Lung (tissue), 13 donors: ENCODE measurements around the gene FBXW9. TPM values are rescaled to one million over a fixed set of nuclear protein-coding genes. Genes with fewer than 3 reads are reported as not detected.

Source experiments
- ATAC-seq: fragments of 200-7000 bp; cut with Tn5 transposase; one replicate; pipeline ENCODE4 v1.9.1; 2020; ENCODE audit warnings: moderate number of reproducible peaks; ENCODE audit not compliant: insufficient read depth, low FRiP score
- DNase-seq, 3 donors: peaks; one replicate each; pipeline ENCODE4 v3.0.0-alpha.2; 2013 to 2017
- H3K27ac ChIP-seq, 2 donors: one replicate each; pipeline ENCODE4 v1.5.1; 2013; ENCODE audit warnings: mild to moderate bottlenecking in 2 of 2, moderate library complexity in 2 of 2, control low read depth in 1 of 2, inconsistent platforms in 1 of 2, low read depth in 1 of 2, low read length in 1 of 2
- H3K27me3 ChIP-seq, 3 donors: one replicate each; pipeline ENCODE4 v1.5.1; 2013; ENCODE audit warnings: low read length in 2 of 3; ENCODE audit not compliant: control insufficient read depth in 3 of 3, insufficient read depth in 3 of 3
- H3K36me3 ChIP-seq, 4 donors: one replicate each; pipeline ENCODE4 v1.5.1; 2013; ENCODE audit warnings: low read length in 4 of 4, mild to moderate bottlenecking in 1 of 4, moderate library complexity in 1 of 4; ENCODE audit not compliant: control insufficient read depth in 4 of 4, insufficient read depth in 4 of 4
- H3K4me1 ChIP-seq, 5 donors: one replicate each; pipeline ENCODE4 v1.5.1; 2013; ENCODE audit warnings: low read length in 5 of 5, mild to moderate bottlenecking in 2 of 5, moderate library complexity in 1 of 5; ENCODE audit not compliant: control insufficient read depth in 5 of 5, insufficient read depth in 5 of 5
- H3K4me3 ChIP-seq: one replicate; pipeline ENCODE4 v1.5.1; 2013; ENCODE audit warnings: mild to moderate bottlenecking, control low read depth, moderate library complexity
- H3K9ac ChIP-seq, 2 donors: one replicate each; pipeline ENCODE4 v1.5.1; 2013; ENCODE audit warnings: low read length in 2 of 2, control low read depth in 1 of 2; ENCODE audit not compliant: insufficient read depth in 1 of 2
- H3K9me3 ChIP-seq, 4 donors: one replicate each; pipeline ENCODE4 v1.5.1; 2013; ENCODE audit warnings: low read length in 3 of 4, mild to moderate bottlenecking in 1 of 4, moderate library complexity in 1 of 4; ENCODE audit not compliant: control insufficient read depth in 4 of 4, insufficient read depth in 3 of 4
- CTCF ChIP-seq: IDR thresholded peaks from 2 replicates; pipeline ENCODE4 v1.5.1; 2012; ENCODE audit warnings: mild to moderate bottlenecking; ENCODE audit errors: control extremely low read depth, extremely low read depth
- WGBS, 2 donors: extraction: QIAGEN DNeasy Blood & Tissue Kit; methylation state at CpG; one replicate each; pipeline ENCODE4 v1.1.7; 2013; 5-methylcytosine and 5-hydroxymethylcytosine counted together
- polyA plus RNA-seq, 2 donors: library from polyadenylated mRNA; stranded (reverse); fragments of 200-250 nt; gene quantifications; one replicate each; pipeline ENCODE4 v1.2.1, GENCODE V29; 2013
- small RNA-seq: library from RNA; depleted of rRNA; stranded (forward); fragments of <200 nt; gene quantifications from one replicate; pipeline ENCODE3, GENCODE V24; 2014; ENCODE audit warnings: low replicate concordance
- total RNA-seq, 2 donors: library from RNA; depleted of rRNA in 1 of 2; stranded (reverse); fragments of >200 nt in 1 of 2; gene quantifications; one replicate each; pipeline ENCODE4 v1.2.1, GENCODE V29; 2014 to 2021
- donor health status: control.
- donor health status: control.
- donor health status: Bipolar disorder and iron deficiency.
- donor health status: healthy.
- donor health status: DM: yes; HTN: yes; CAD: no.

Gene FBXW9
- total and polyA plus RNA-seq, 4 donors: 6.8 to 17.1 (median 11.8) TPM

- WGBS, 2 donors: 93 to 95% methylated on average over 26 of the region's 26 CpGs
Measured at GRCh38 chr19:12642506-12642905, 53.9 kb downstream of the FBXW9 start.

GRCh38 chr19:12641456-12641855, 55.0 kb downstream of the FBXW9 start:
- no peak for TF ChIP-seq CTCF
- no peak overlapping the region for H3K4me3 ChIP-seq
- H3K36me3 ChIP-seq: peaks cover 0 to 4% (median 0%) of the 10 kb centered on the region in 4 donors
- H3K27me3 ChIP-seq: no peaks in the 10 kb centered on the region
- DNase-seq: no peak
- ATAC-seq: no peak
- H3K9me3 ChIP-seq: no peaks in the 10 kb centered on the region
- no peak overlapping the region for H3K9ac ChIP-seq
- 73 to 90% methylated on average over 13 of the region's 13 CpGs for WGBS, 2 donors
- H3K4me1 ChIP-seq: peaks cover 0 to 7% (median 0%) of the 10 kb centered on the region in 5 donors
- H3K27ac ChIP-seq: no peak overlapping the region

More at GRCh38 chr19:12642506-12642905, 53.9 kb downstream of the FBXW9 start:
- Histone ChIP-seq H3K9ac (no peak overlapping the region), H3K27ac (no peak overlapping the region), H3K4me3 (no peak overlapping the region), H3K27me3 (no peaks in the 10 kb centered on the region), H3K4me1 (peaks cover 0 to 7% (median 0%) of the 10 kb centered on the region in 5 donors), H3K9me3 (no peaks in the 10 kb centered on the region), H3K36me3 (peaks cover 0 to 4% (median 0%) of the 10 kb centered on the region in 4 donors)
- TF ChIP-seq CTCF: no peak
- no peak for DNase-seq
- ATAC-seq: no peak

- Histone ChIP-seq H3K4me1 (peaks cover 0 to 7% (median 0%) of the 10 kb centered on the region in 5 donors), H3K9me3 (no peaks in the 10 kb centered on the region), H3K27ac (no peak overlapping the region), H3K36me3 (peaks cover 0 to 4% (median 0%) of the 10 kb centered on the region in 4 donors), H3K9ac (no peak overlapping the region), H3K4me3 (peak overlapping the region; percentile 11), H3K27me3 (no peaks in the 10 kb centered on the region)
- 9 to 10% methylated on average over 39 of the region's 39 CpGs for WGBS, 2 donors
- peak; percentile 94 for ATAC-seq
- DNase-seq: peak; percentile 74 to 83 (median 82)
- peak; percentile 74 for TF ChIP-seq CTCF
Measured at GRCh38 chr19:12639901-12640613, 56.4 kb downstream of the FBXW9 start.

Small RNA genes lying within 50 kb of the gene (small RNA-seq; reads per million reads assigned to genes)
- 81.8 reads per million, percentile 98 among the genes with 10 or more reads in this experiment for gene SNORD41

Other genes starting within 250 kb of the FBXW9 start
- gene ZNF709, start 211.8 kb downstream of the FBXW9 start, total RNA-seq: 10 to 100 TPM in 1 of 2 donors, 1 to 10 TPM in 1; 2.6 to 14.6 TPM
- 1 to 10 TPM in 1 of 2 donors, under 1 TPM in 1; 0.64 to 1.3 TPM for gene ZNF709, start 211.8 kb downstream of the FBXW9 start, polyA plus RNA-seq
- gene ZNF564, start 145.1 kb downstream of the FBXW9 start, total RNA-seq: 10 to 100 TPM; 11.1 to 26.3 TPM
- 1 to 10 TPM; 5.2 to 5.3 TPM for gene ZNF564, start 145.1 kb downstream of the FBXW9 start, polyA plus RNA-seq
- gene ZNF490, start 85.8 kb downstream of the FBXW9 start, total RNA-seq: 10 to 100 TPM in 1 of 2 donors, 1 to 10 TPM in 1; 7.7 to 10.4 TPM
- gene ZNF490, start 85.8 kb downstream of the FBXW9 start, polyA plus RNA-seq: under 1 TPM; 0.94 to 0.96 TPM
- 10 to 100 TPM; 20.7 to 33.4 TPM for gene ZNF791, start 85.7 kb downstream of the FBXW9 start, total RNA-seq
- gene ZNF791, start 85.7 kb downstream of the FBXW9 start, polyA plus RNA-seq: 10 to 100 TPM in 1 of 2 donors, 1 to 10 TPM in 1; 5.5 to 10.1 TPM
- gene MAN2B1, start 29.9 kb downstream of the FBXW9 start, total RNA-seq: 100 to 1,000 TPM in 1 of 2 donors, 10 to 100 TPM in 1; 38.7 to 160 TPM
- gene MAN2B1, start 29.9 kb downstream of the FBXW9 start, polyA plus RNA-seq: 100 to 1,000 TPM in 1 of 2 donors, 10 to 100 TPM in 1; 93.2 to 118 TPM
- gene WDR83, start 29.8 kb downstream of the FBXW9 start, total RNA-seq: 10 to 100 TPM in 1 of 2 donors, 1 to 10 TPM in 1; 7.9 to 11.9 TPM
- gene WDR83, start 29.8 kb downstream of the FBXW9 start, polyA plus RNA-seq: 10 to 100 TPM; 11.8 to 15.8 TPM
- 10 to 100 TPM; 65.0 to 78.8 TPM for gene DHPS, start 14.8 kb downstream of the FBXW9 start, total RNA-seq
- 10 to 100 TPM; 70.7 to 80.8 TPM for gene DHPS, start 14.8 kb downstream of the FBXW9 start, polyA plus RNA-seq
- not detected for gene GNG14, start 8.6 kb downstream of the FBXW9 start, total RNA-seq
- gene GNG14, start 8.6 kb downstream of the FBXW9 start, polyA plus RNA-seq: not detected
- 10 to 100 TPM; 54.7 to 63.0 TPM for gene TNPO2, start 27.3 kb upstream of the FBXW9 start, total RNA-seq
- gene TNPO2, start 27.3 kb upstream of the FBXW9 start, polyA plus RNA-seq: 10 to 100 TPM; 29.5 to 31.5 TPM
- gene TRIR, start 38.1 kb upstream of the FBXW9 start, total RNA-seq: 100 to 1,000 TPM in 1 of 2 donors, 10 to 100 TPM in 1; 77.2 to 144 TPM
- 100 to 1,000 TPM; 226 to 422 TPM for gene TRIR, start 38.1 kb upstream of the FBXW9 start, polyA plus RNA-seq
- gene GET3, start 40.9 kb upstream of the FBXW9 start, total RNA-seq: 10 to 100 TPM; 33.4 to 75.0 TPM
- 100 to 1,000 TPM in 1 of 2 donors, 10 to 100 TPM in 1; 78.8 to 112 TPM for gene GET3, start 40.9 kb upstream of the FBXW9 start, polyA plus RNA-seq
- not detected for gene BEST2, start 55.2 kb upstream of the FBXW9 start, total RNA-seq
- under 1 TPM in 1 of 2 donors, not detected in 1; 0.02 TPM for gene BEST2, start 55.2 kb upstream of the FBXW9 start, polyA plus RNA-seq
- 10 to 100 TPM; 46.9 to 67.4 TPM for gene HOOK2, start 78.9 kb upstream of the FBXW9 start, total RNA-seq
- 10 to 100 TPM; 39.8 to 54.3 TPM for gene HOOK2, start 78.9 kb upstream of the FBXW9 start, polyA plus RNA-seq
- gene JUNB, start 94.9 kb upstream of the FBXW9 start, total RNA-seq: 100 to 1,000 TPM; 121 to 205 TPM
- gene JUNB, start 94.9 kb upstream of the FBXW9 start, polyA plus RNA-seq: 100 to 1,000 TPM; 111 to 689 TPM
- 100 to 1,000 TPM; 166 to 196 TPM for gene PRDX2, start 105.2 kb upstream of the FBXW9 start, total RNA-seq
- gene PRDX2, start 105.2 kb upstream of the FBXW9 start, polyA plus RNA-seq: 100 to 1,000 TPM; 132 to 181 TPM
- 1 to 10 TPM; 1.8 to 2.2 TPM for gene THSD8, start 105.4 kb upstream of the FBXW9 start, total RNA-seq
- 1 to 10 TPM in 1 of 2 donors, under 1 TPM in 1; 0.10 to 6.2 TPM for gene THSD8, start 105.4 kb upstream of the FBXW9 start, polyA plus RNA-seq
- gene RNASEH2A, start 110.0 kb upstream of the FBXW9 start, total RNA-seq: 10 to 100 TPM in 1 of 2 donors, 1 to 10 TPM in 1; 7.5 to 16.1 TPM
- 10 to 100 TPM in 1 of 2 donors, 1 to 10 TPM in 1; 7.3 to 11.1 TPM for gene RNASEH2A, start 110.0 kb upstream of the FBXW9 start, polyA plus RNA-seq
- gene RTBDN, start 137.9 kb upstream of the FBXW9 start, total RNA-seq: not detected
- gene RTBDN, start 137.9 kb upstream of the FBXW9 start, polyA plus RNA-seq: not detected
- gene MAST1, start 141.9 kb upstream of the FBXW9 start, total RNA-seq: under 1 TPM; 0.55 to 0.88 TPM
- gene MAST1, start 141.9 kb upstream of the FBXW9 start, polyA plus RNA-seq: under 1 TPM; 0.08 to 0.26 TPM
- 10 to 100 TPM; 31.2 to 68.0 TPM for gene DNASE2, start 184.8 kb upstream of the FBXW9 start, total RNA-seq
- gene DNASE2, start 184.8 kb upstream of the FBXW9 start, polyA plus RNA-seq: 10 to 100 TPM; 32.2 to 72.3 TPM
- gene KLF1, start 190.6 kb upstream of the FBXW9 start, total RNA-seq: 1 to 10 TPM in 1 of 2 donors, under 1 TPM in 1; 0.28 to 3.0 TPM
- gene KLF1, start 190.6 kb upstream of the FBXW9 start, polyA plus RNA-seq: under 1 TPM; 0.26 to 0.61 TPM
- gene GCDH, start 194.5 kb upstream of the FBXW9 start, total RNA-seq: 10 to 100 TPM; 24.0 to 31.3 TPM
- 10 to 100 TPM; 15.6 to 33.8 TPM for gene GCDH, start 194.5 kb upstream of the FBXW9 start, polyA plus RNA-seq
- not detected for gene SYCE2, start 222.7 kb upstream of the FBXW9 start, total RNA-seq
- under 1 TPM; 0.13 to 0.28 TPM for gene SYCE2, start 222.7 kb upstream of the FBXW9 start, polyA plus RNA-seq
- 10 to 100 TPM; 27.8 to 65.7 TPM for gene FARSA, start 237.1 kb upstream of the FBXW9 start, total RNA-seq
- gene FARSA, start 237.1 kb upstream of the FBXW9 start, polyA plus RNA-seq: 10 to 100 TPM; 39.8 to 72.1 TPM
- 1,000 to 10,000 TPM in 1 of 2 donors, 100 to 1,000 TPM in 1; 479 to 1,551 TPM for gene CALR, start 242.0 kb upstream of the FBXW9 start, total RNA-seq
- 1,000 to 10,000 TPM in 1 of 2 donors, 100 to 1,000 TPM in 1; 415 to 1,123 TPM for gene CALR, start 242.0 kb upstream of the FBXW9 start, polyA plus RNA-seq
- 100 to 1,000 TPM in 1 of 2 donors, 10 to 100 TPM in 1; 79.7 to 122 TPM for gene RAD23A, start 249.2 kb upstream of the FBXW9 start, total RNA-seq
- gene RAD23A, start 249.2 kb upstream of the FBXW9 start, polyA plus RNA-seq: 100 to 1,000 TPM; 112 to 186 TPM